Uterus (tissue), 4 donors: Measurements from ENCODE around the gene ARHGAP18. TPM values are rescaled to one million over a fixed set of nuclear protein-coding genes. Genes with fewer than 3 reads are reported as not detected.

Experiments
- DNase-seq, 2 donors: peaks; one replicate each; pipeline ENCODE4 v3.0.0-alpha.2; 2019 to 2020
- H3K27ac ChIP-seq, 2 donors: fragments of 200-600 bp; sonication (generic); 1 replicate in 1 of 2; 2 replicates in 1 of 2; pipeline ENCODE4 v1.5.1; 2016 to 2018
- H3K27me3 ChIP-seq, 2 donors: fragments of 200-600 bp; sonication (generic); one replicate each; pipeline ENCODE4 v1.5.1; 2018 to 2019; ENCODE audit warnings: control low read depth in 1 of 2
- H3K36me3 ChIP-seq, 2 donors: fragments of 200-600 bp; sonication (generic); one replicate each; pipeline ENCODE4 v1.5.1; 2019; ENCODE audit warnings: control low read depth in 1 of 2
- H3K4me1 ChIP-seq, 2 donors: fragments of 200-600 bp; sonication (generic); one replicate each; pipeline ENCODE4 v1.5.1; 2018 to 2019; ENCODE audit warnings: control low read depth in 1 of 2
- H3K4me3 ChIP-seq, 2 donors: fragments of 200-600 bp; sonication (generic); 1 replicate in 1 of 2; 2 replicates in 1 of 2; pipeline ENCODE4 v1.5.1; 2018 to 2019; ENCODE audit warnings: mild to moderate bottlenecking in 1 of 2
- H3K9me3 ChIP-seq, 2 donors: fragments of 200-600 bp; sonication (generic); one replicate each; pipeline ENCODE4 v1.5.1; 2019; ENCODE audit warnings: control low read depth in 1 of 2
- CTCF ChIP-seq, 4 experiments: fragments of 200-600 bp in 2 of 4; fragments of 450-650 bp in 2 of 4; sonication (generic) in 2 of 4; IDR thresholded peaks; one replicate each; pipeline ENCODE4 v1.5.1; 2016 to 2019; ENCODE audit warnings: antibody characterized with exemption in 4 of 4, mild to moderate bottlenecking in 2 of 4, moderate library complexity in 1 of 4
- POLR2A ChIP-seq, 2 donors: fragments of 450-650 bp; IDR thresholded peaks; one replicate each; pipeline ENCODE4 v1.6.1; 2016; ENCODE audit warnings: antibody characterized with exemption in 2 of 2, mild to moderate bottlenecking in 1 of 2, moderate library complexity in 1 of 2
- intact Hi-C: fragments of 100-400 bp; cut with DNase I; formaldehyde crosslinking; loops from one replicate; pipeline ENCODE4 v1.15.1; 2023; ENCODE audit warnings: low total_unique reads
- total RNA-seq, 4 donors: library from RNA; depleted of rRNA in 3 of 4; stranded (reverse); fragments of >200 nt in 3 of 4; gene quantifications; one replicate each; pipeline versions ENCODE4 v1.1.0 to v1.2.4, GENCODE V29; 2014 to 2023
- donor health status: DM: yes; HTN: yes; CAD: no.

ARHGAP18 gene
- total RNA-seq, 4 donors from 2014 or later: 6.3 to 36.7 (median 15.4) TPM

- Histone ChIP-seq H3K36me3 (no peaks in the 10 kb centered on the region), H3K4me3 (no peak overlapping the region), H3K27me3 (no peaks in the 10 kb centered on the region), H3K9me3 (no peaks in the 10 kb centered on the region), H3K27ac (no peak overlapping the region), H3K4me1 (no peaks in the 10 kb centered on the region)
- no peak for TF ChIP-seq CTCF (IDR thresholded peaks at IDR 0.05)
- TF ChIP-seq POLR2A (IDR thresholded peaks at IDR 0.05): no peak
- DNase-seq: no peak
- intact Hi-C loops: no loop called here
Measured at GRCh38 chr6:129732542-129732941, 22.6 kb upstream of the ARHGAP18 start.

GRCh38 chr6:129732034-129732433 lies 22.1 kb upstream of the ARHGAP18 start:
- Histone ChIP-seq H3K4me3 (no peak overlapping the region), H3K27me3 (no peaks in the 10 kb centered on the region), H3K27ac (no peak overlapping the region), H3K9me3 (no peaks in the 10 kb centered on the region), H3K36me3 (no peaks in the 10 kb centered on the region), H3K4me1 (no peaks in the 10 kb centered on the region)
- intact Hi-C loops: no loop called here
- no peak for DNase-seq
- no peak for TF ChIP-seq POLR2A (IDR thresholded peaks at IDR 0.05)
- no peak for TF ChIP-seq CTCF (IDR thresholded peaks at IDR 0.05)

- Histone ChIP-seq H3K9me3 (no peaks in the 10 kb centered on the region), H3K27ac (no peak overlapping the region), H3K4me1 (no peaks in the 10 kb centered on the region), H3K36me3 (no peaks in the 10 kb centered on the region), H3K4me3 (no peak overlapping the region), H3K27me3 (no peaks in the 10 kb centered on the region)
- intact Hi-C loops: no loop called here
- no peak for DNase-seq
- TF ChIP-seq CTCF (IDR thresholded peaks at IDR 0.05) (no peak), POLR2A (IDR thresholded peaks at IDR 0.05) (no peak)
Measured at GRCh38 chr6:129731428-129731827, 21.5 kb upstream of the ARHGAP18 start.

- TF ChIP-seq POLR2A (IDR thresholded peaks at IDR 0.05) (no peak), CTCF (IDR thresholded peaks at IDR 0.05) (peak; percentile 23 to 57 (median 41))
- no peaks in the 10 kb centered on the region for H3K36me3 ChIP-seq
- no peaks in the 10 kb centered on the region for H3K4me1 ChIP-seq
- intact Hi-C loops: no loop called here
- no peak overlapping the region for H3K27ac ChIP-seq
- no peaks in the 10 kb centered on the region for H3K9me3 ChIP-seq
- DNase-seq: no peak
- no peak overlapping the region for H3K4me3 ChIP-seq
- H3K27me3 ChIP-seq: no peaks in the 10 kb centered on the region
Measured at GRCh38 chr6:129730477-129731165, 20.6 kb upstream of the ARHGAP18 start.

GRCh38 chr6:129726650-129727049 lies 16.7 kb upstream of the ARHGAP18 start:
- intact Hi-C loops: no loop called here
- Histone ChIP-seq H3K4me3 (no peak overlapping the region), H3K27me3 (no peaks in the 10 kb centered on the region), H3K9me3 (no peaks in the 10 kb centered on the region), H3K4me1 (no peaks in the 10 kb centered on the region), H3K36me3 (no peaks in the 10 kb centered on the region), H3K27ac (no peak overlapping the region)
- no peak for DNase-seq
- TF ChIP-seq POLR2A (IDR thresholded peaks at IDR 0.05) (no peak), CTCF (IDR thresholded peaks at IDR 0.05) (no peak)
